T47D (cell line): ENCODE results near the gene CREB5.
"Not testable (repeated sequence)": the region's sequence is repeated elsewhere in the genome, so short reads cannot be mapped to it uniquely, and the experiment has no call there.

Experiments used
- DNase-seq, 2 experiments: peaks; one replicate each; pipeline versions ENCODE4 v3.0.0 to v3.0.0-alpha.2; 2011 to 2012; ENCODE audit warnings: low read depth in 1 of 2, low spot score in 1 of 2
- JUND ChIP-seq: IDR thresholded peaks from 2 replicates; pipeline ENCODE4 v1.6.1; 2012; ENCODE audit warnings: low read depth
- in situ Hi-C: cut with HindIII; loops from 2 replicates; pipeline ENCODE4 v1.10.0; 2016; ENCODE audit warnings: low sequenced_read_pairs, low pct_unique_long_range_greater_than_20kb

Gene CREB5

DNA sequence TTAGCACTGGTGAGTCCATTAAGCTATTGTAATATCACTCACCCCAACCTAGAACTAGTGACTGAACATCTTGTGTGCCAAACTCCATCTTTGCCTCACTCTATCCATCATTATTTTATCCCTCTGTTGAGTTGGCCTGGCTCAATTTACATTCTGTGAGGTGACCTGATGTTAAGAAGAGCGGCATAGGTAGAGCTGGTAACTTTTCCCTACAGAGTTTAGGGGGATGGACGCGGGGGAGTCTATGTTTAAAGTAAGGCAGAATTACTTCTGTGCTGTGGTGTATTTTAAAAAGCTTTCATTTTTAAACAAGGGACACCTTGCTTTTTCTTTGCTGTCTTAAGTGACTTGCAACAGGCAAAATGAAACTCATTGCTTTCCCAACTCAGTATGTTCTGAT lies 186.3 kb downstream of the CREB5 start:
- TF ChIP-seq JUND, result no peak
- in situ Hi-C loops, result no loop called here

DNA sequence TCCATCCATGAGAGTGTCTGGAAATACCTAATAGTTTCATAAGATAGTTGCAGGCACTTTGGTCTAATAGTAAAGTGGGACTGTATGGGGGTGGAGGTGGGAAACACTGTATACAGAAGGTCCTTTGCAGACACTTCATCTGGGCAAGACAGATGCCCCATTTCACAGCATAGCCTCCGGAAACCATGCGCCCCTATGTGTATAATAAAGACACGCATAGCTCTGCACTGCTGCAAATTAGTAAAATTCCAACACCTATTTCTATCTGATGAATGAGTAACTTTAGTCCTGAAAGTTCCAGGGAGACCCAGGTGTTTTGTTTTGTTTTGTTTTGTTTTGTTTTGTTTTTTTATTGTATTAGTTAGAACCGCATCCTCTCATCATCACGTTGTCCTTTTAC lies 187.1 kb downstream of the CREB5 start:
- in situ Hi-C loops, result no loop called here
- TF ChIP-seq JUND, result no peak
- no peak for DNase-seq

More for the DNA sequence above, 186.3 kb downstream of the CREB5 start:
- no peak for DNase-seq

DNA sequence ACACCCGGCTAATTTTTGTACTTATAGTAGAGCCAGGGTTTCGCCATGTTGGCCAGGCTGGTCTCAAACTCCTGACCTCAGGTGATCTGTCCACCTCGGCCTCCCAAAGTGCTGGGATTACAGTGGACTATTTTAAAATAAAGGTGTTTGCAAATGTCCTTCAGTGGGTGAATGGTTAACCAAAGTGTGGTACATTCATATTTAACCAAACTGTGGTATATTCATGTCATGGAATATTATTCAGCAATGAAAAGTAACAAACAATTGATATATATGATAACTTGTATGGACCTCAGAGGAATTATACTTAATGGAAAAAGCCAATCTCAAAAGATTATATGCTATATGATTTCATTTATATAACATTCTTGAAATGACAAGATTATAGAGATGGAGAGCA lies 190.0 kb downstream of the CREB5 start:
- in situ Hi-C loops, result no loop called here
- no peak for DNase-seq
- no peak for TF ChIP-seq JUND

DNA sequence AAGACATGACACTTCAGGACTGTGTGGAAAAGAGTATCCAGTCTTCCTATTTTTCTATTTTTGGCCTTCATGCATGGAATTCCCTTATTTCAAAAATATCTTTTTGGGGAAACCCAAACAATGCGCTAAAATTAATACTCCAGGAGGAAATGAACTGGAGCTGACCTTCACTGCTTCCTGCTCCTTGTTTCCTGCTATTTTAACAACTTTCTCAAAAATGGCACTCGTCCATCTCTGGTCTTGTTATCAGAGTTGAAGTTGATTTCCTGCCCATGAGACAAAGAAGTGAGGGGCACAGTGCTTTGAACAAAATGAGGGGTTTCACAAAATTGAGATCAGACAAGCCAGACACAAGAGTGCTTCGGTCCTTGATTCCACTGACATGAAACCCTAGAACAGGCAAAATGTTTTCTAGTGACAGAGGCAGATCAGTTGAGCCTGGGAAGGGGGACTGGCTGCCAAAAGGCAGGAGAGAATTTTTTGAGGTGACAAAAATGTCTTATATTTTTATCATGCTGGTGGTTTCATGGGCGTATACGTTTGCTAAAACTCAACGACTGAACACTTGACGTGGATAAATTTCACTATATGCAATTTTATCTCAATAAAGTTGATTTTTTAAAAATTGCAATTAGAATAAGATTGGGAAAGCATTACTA lies 193.2 kb downstream of the CREB5 start:
- DNase-seq, result no peak
- in situ Hi-C loops, result no loop called here
- TF ChIP-seq JUND, result no peak

DNA sequence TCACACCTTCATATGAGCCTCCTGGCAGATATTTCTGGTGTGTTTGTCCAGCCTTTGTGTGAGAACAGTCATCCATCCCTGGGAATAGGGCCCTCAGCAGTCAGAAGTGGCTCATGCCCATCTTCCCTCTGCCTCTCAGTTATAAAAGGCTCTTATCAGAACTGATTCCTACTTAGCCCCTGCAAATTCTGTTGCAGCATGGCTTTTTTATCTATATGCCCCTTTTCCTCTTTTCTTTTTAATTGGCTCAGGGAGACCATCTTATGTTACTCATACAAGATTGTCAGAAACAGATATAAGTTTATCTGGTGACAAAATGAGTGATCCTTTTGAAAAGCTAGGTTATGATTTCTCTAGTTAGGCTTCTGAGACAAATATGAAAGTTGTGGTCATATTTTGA lies 194.1 kb downstream of the CREB5 start:
- DNase-seq, result no peak
- in situ Hi-C loops, result no loop called here
- no peak for TF ChIP-seq JUND

DNA sequence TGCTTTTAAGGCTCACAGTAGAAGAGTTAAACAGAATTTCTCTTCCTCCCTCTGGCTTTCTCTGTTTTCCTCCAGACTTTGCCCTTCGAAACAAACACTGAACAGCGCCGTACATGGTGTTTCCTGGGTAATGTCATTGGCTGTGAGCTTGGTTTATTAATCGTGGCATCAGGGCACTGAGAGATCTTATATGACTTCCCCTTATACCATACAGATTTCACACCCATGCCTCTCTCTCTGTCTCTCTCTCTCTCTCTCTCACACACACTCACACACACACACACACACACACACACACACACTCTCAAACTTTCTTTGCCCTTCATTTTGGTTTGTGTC lies 195.5 kb downstream of the CREB5 start:
- in situ Hi-C loops, result no loop called here
- no peak for TF ChIP-seq JUND
- no peak for DNase-seq

DNA sequence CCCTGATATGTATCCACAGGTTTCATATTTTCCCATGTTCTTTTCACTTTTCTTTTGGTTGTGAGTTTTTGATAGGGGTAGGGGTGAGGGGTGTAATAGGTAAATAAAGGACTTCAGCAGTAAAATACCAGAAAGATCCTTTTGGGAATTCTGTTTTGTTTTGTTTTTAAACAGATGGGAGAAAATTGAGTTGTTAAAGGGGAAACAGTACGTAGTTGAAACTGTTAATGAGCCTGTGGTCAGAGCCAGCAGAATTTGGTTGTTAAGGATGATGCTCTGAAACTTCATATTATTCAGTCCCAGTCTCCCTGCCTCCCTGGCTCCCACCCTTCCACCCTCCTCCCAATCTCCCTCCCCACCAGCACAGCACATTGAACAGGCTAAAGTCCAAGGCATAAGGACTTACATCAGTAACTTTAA lies 195.9 kb downstream of the CREB5 start:
- in situ Hi-C loops, result no loop called here
- TF ChIP-seq JUND, result no peak
- no peak for DNase-seq

DNA sequence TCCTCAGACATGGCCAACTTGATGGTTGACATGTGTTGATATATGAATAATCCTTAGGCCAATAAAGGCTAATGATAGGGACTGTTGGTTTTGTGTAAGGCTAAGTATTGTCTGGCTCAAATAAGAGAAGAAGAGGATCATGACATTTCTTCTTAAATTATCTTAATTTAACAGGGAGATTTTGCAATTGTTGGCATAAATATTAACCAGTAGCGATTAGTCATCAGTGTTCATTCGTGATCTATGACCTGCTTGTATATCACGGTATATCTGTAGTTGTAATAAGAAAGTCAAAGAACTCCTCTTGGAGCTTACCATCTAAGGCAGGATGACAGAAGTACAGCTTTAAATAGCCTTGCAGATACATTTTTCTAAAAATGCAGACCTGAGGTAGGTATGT lies 196.4 kb downstream of the CREB5 start:
- no peak for TF ChIP-seq JUND
- DNase-seq, result no peak
- in situ Hi-C loops, result no loop called here

DNA sequence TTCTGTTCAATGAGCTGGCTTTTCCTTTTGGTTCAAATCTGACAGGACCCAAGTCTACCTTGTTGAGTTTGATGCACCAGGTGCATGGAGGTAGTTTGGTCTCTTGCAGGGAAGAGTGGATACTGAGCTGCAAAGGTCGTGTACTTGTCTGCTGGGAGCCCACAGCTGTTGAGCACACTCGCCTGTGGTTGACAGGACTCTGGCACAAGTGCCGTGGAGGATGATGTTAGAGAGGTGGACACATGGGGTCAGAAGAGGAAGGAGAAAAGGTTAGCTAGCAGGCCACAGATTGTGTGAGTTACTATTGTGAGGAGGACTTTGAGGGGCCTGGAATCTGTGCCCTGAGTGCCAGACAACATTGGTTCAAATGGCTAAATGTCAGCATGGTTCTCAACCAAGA lies 197.3 kb downstream of the CREB5 start:
- TF ChIP-seq JUND, result no peak
- no peak for DNase-seq
- in situ Hi-C loops, result no loop called here

DNA sequence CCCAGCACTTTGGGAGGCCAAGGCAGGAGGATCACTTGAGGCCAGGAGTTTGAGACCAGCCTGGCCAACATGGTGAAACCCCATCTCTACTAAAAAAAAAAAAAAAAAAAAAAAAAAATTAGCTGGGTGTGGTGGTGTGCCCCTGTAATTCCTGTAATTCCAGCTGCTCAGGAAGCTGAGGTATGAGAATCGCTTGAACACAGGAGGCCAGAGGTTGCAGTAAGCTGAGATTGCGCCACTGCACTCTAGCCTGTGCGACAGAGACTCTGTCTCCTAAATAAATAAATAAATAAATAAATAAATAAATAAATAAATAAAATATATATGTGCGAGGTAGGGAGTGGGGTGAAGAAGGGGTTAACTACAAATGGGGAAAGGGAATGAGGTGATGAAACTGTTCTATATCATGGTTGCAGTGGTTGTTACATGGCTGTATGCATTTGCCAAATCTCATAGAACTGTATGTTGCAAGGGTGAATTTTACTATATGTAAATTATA lies 199.1 kb downstream of the CREB5 start:
- in situ Hi-C loops, DNase-seq: not testable (repeated sequence)

DNA sequence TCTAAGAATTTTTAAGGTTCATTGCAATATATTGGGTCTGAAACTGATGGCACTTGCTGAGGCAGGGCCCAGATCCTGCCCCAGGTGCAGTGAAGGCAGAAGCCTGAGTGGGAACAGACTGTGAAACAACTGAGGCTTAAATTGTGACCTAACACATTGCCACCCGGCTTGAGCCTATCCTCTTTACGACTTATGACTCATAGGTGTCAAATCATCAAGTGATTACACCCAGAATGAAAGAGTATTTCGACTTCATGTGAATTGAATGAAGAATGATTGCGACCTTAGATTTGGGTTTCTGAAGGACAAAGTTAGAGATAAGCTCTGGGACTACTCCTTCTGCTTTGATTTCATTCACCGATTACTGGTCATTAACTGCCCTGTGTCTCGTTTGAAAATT lies 200.9 kb downstream of the CREB5 start:
- no peak for TF ChIP-seq JUND
- in situ Hi-C loops, result no loop called here
- DNase-seq, result no peak

DNA sequence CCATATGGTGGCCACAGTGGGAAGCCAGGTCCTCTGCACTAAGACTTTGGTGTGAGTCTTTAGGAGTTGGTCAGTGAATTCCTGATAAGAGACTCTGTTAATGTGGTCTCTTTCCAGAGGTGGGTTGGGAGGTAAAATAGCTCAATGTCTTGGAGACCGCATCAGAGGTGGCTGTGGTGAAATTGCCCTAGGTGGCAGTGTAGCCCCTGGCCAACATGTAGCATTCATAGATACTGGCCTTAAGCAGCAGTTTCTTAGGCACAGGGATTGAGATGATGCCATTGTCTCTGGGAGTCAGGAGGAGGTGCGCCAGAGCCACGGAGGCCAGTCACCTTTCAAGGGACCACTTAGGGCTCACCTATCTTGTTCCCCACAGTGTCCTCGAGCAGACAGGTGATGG lies 202.8 kb downstream of the CREB5 start:
- in situ Hi-C loops, result no loop called here
- peak in 1 of 2 experiments; percentile 27 for DNase-seq
- no peak for TF ChIP-seq JUND

DNA sequence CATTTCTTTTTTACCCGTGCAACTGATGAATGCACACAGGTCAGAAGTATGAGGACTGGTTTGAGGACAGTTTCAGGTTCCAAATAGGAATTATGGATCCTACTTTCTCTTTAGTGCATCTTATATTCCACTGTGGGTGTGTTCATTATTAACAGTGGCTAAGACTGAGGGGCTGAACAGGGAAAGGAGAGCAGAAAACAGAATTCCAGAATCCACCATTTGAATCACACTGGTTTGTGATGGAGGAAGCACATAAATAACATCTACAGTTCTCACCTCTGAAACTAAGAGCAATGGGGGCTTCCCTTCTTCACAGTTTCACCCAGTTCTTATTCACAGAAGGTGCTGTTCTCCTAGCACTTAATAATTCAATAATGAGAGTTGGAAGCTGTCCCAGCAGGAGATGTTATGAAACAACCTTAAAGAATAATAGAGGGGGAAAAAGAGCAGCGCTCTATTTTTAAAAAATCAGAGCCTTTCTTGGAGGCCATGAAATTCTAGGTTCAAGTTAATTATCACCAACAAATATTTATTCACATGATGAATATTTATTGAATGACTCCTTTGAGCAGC lies 205.1 kb downstream of the CREB5 start:
- in situ Hi-C loops, result no loop called here
- DNase-seq, result no peak

DNA sequence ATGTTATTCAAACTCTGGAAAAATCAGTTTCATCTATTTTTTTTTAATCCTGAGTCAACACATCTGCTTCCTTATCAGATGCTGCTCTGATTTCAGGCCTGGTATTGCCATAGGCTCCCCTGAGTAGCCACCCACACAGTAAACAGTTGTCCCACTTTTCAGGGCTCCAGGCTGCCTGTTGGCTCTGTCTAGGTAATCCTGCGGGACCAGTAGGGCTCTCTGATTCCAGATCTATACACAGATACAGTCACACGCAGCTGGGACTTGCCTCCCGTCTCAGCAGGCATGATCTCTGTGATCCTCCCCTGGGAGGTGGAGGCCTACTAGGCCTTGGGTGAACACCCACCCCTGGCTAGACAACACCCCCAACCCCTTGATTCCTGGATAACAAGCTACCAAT lies 206.1 kb downstream of the CREB5 start:
- DNase-seq, result no peak
- TF ChIP-seq JUND, result no peak
- in situ Hi-C loops, result no loop called here

More for the DNA sequence above, 205.1 kb downstream of the CREB5 start:
- no peak for TF ChIP-seq JUND
